Esophagus squamous epithelium (tissue), 4 donors: ENCODE results near the gene CLSTN1.

ENCODE experiments used
- CTCF ChIP-seq, 6 experiments: fragments of 450-650 bp in 4 of 6; fragments of 200-600 bp in 2 of 6; sonication (generic) in 2 of 6; IDR thresholded peaks; one replicate each; pipeline ENCODE4 v1.5.1; 2016 to 2019; ENCODE audit warnings: antibody characterized with exemption in 6 of 6, mild to moderate bottlenecking in 4 of 6, moderate library complexity in 4 of 6
- POLR2A ChIP-seq, 4 donors: fragments of 450-650 bp; IDR thresholded peaks; one replicate each; pipeline ENCODE4 v1.6.1; 2017; ENCODE audit warnings: antibody characterized with exemption in 4 of 4, mild to moderate bottlenecking in 4 of 4, moderate library complexity in 3 of 4

GRCh38 chr1:9782897-9783296 lies 40.9 kb downstream of the CLSTN1 start:
- TF ChIP-seq CTCF (IDR thresholded peaks at IDR 0.05), result no peak
- no peak for TF ChIP-seq POLR2A (IDR thresholded peaks at IDR 0.05)
